SU-DHL-6 (cell line): ENCODE results near the gene COBLL1.

Experiments used
- CTCF ChIP-seq: fragments of 200-600 bp; sonication (generic); IDR thresholded peaks from one replicate; pipeline ENCODE4 v1.5.1; 2017; ENCODE audit warnings: antibody characterized with exemption, mild to moderate bottlenecking, low read length, moderate library complexity; ENCODE audit not compliant: insufficient read depth, poor library complexity, severe bottlenecking
- EZH2phosphoT487 ChIP-seq: fragments of 200-600 bp; sonication (generic), shearing (Covaris generic); conservative IDR thresholded peaks from 2 replicates; pipeline ENCODE4 v1.6.1; 2018; ENCODE audit warnings: mild to moderate bottlenecking, antibody characterized with exemption, low read length, moderate library complexity, mixed read lengths

DNA sequence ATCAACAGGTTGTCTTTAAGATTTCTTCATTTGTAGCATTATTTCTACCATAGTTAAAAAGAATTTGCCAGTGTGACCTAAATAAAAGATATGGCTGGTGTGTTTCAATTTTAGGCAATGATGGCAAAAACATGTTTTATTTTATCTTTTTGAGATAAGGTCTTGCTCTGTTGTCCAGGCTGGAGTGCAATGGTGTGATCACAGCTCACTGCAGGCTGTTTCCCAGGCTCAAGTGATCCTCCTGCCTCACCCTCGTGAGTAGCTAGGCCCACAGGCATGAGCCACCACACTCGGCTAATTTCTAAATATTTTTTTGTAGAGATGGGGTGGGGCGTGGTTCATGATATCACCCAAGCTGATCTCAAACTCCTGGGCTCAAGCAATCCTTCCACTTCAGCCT lies 47.0 kb upstream of the COBLL1 start:
- TF ChIP-seq CTCF (no peak), EZH2phosphoT487 (no peak)
